ENCODE measurements around the gene NEURL1B. TPM values are rescaled to one million over a fixed set of nuclear protein-coding genes. Genes with fewer than 3 reads are reported as not detected.
A peak's percentile ranks its signal among the peaks of the same experiment; 100 is the strongest.

Gene NEURL1B
- total and polyA plus RNA-seq, 4 experiments from 2014 or later = 0.02 to 0.20 (median 0.08) TPM; not detected in 1

- Mint-ChIP-seq H3K27ac (peak overlapping the region in 2 of 7 donors; percentile 8 to 32), H3K27me3 (no peaks in the 10 kb centered on the region), H3K4me3 (peak overlapping the region in 1 of 8 donors; percentile 43), H3K4me1 (peaks cover 0 to 22% (median 7%) of the 10 kb centered on the region in 4 donors), H3K9me3 (peaks cover 0 to 1% (median 0%) of the 10 kb centered on the region in 8 donors), H3K36me3 (no peaks in the 10 kb centered on the region)
- DNase-seq = no peak
- no peak overlapping the region for H3K4me3 ChIP-seq (ENCODE audit: low read length in 2 of 2)
- no peaks in the 10 kb centered on the region for H3K9me3 ChIP-seq (ENCODE audit: control insufficient read depth in 1 of 2, low read length in 2 of 2)
- ChIA-PET CTCF (ENCODE audit: partially characterized antibody) (interaction anchor here (0.8 kb wide), 1 partner anchor 192 kb away, joined by 3 read pairs; no protein-coding TSS in a partner anchor), POLR2A (ENCODE audit: partially characterized antibody) (interaction anchor here (1.7 kb wide), 1 partner anchor 30 kb away, joined by 6 read pairs; the partner anchor contains the start of gene DUSP1)
- intact Hi-C loops (cut with micrococcal nuclease) = no loop called here
- H3K36me3 ChIP-seq (ENCODE audit: insufficient read depth, low read length) = no peaks in the 10 kb centered on the region
- no peaks in the 10 kb centered on the region for H3K4me1 ChIP-seq (ENCODE audit: insufficient read depth, low read length)
- no peaks in the 10 kb centered on the region for H3K27me3 ChIP-seq (ENCODE audit: insufficient read depth, low read length)
- no peak overlapping the region for H3K27ac ChIP-seq (ENCODE audit: low read depth, low read length)
Measured at GRCh38 chr5:172740428-172741205, 99.6 kb downstream of the NEURL1B start.

Small RNA genes lying within 50 kb of the gene (microRNA-seq; reads per million reads assigned to microRNA genes)
- not detected for gene MIR5003 (ENCODE audit: borderline microRNAs expressed, borderline number of aligned reads, borderline replicate concordance)

Other genes starting within 250 kb of the NEURL1B start
- gene SH3PXD2B, start 186.7 kb upstream of the NEURL1B start, total RNA-seq = under 1 TPM; 0.19 to 0.38 TPM
- not detected for gene SH3PXD2B, start 186.7 kb upstream of the NEURL1B start, polyA plus RNA-seq
- gene DUSP1, start 129.9 kb downstream of the NEURL1B start, total RNA-seq = 10 to 100 TPM; 18.0 to 18.8 TPM
- gene DUSP1, start 129.9 kb downstream of the NEURL1B start, polyA plus RNA-seq = 100 to 1,000 TPM; 297 to 879 TPM
- gene ERGIC1, start 193.0 kb downstream of the NEURL1B start, total RNA-seq = 10 to 100 TPM; 45.8 to 51.0 TPM
- 10 to 100 TPM; 10.6 to 18.8 TPM for gene ERGIC1, start 193.0 kb downstream of the NEURL1B start, polyA plus RNA-seq

All from CD4-positive, alpha-beta memory T cell (primary cell).